Suppressor macrophage (primary cell): ENCODE measurements around the gene MRE11.
"Not testable (repeated sequence)": the region's sequence is repeated elsewhere in the genome, so short reads cannot be mapped to it uniquely, and the experiment has no call there.

Source experiments
- DNase-seq, 4 experiments: peaks; one replicate each; pipeline ENCODE4 v3.0.0-alpha.2; 2020 to 2022

Gene MRE11

GRCh38 chr11:94423507-94423906, 70.1 kb downstream of the MRE11 start:
- no peak for DNase-seq

- DNase-seq, result no peak
These were observed 75.4 kb downstream of the MRE11 start for GRCh38 chr11:94418123-94418765.

GRCh38 chr11:94417386-94417987, 76.2 kb downstream of the MRE11 start:
- DNase-seq, result peak; percentile 18 to 48 (median 35)

GRCh38 chr11:94405062-94405833, 88.4 kb downstream of the MRE11 start:
- no peak for DNase-seq

- DNase-seq, result no peak
These were observed 91.3 kb downstream of the MRE11 start for GRCh38 chr11:94402355-94402754.

GRCh38 chr11:94401773-94402265, 91.8 kb downstream of the MRE11 start:
- DNase-seq, result no peak

GRCh38 chr11:94400839-94401772, 92.5 kb downstream of the MRE11 start, which contains the start of gene GPR83:
GPR83 (minus strand) TSS chr11:94401419; CDS start chr11:94401247, 172 bp downstream.
- DNase-seq, result no peak

- DNase-seq, result no peak
These were observed 93.2 kb downstream of the MRE11 start for GRCh38 chr11:94400457-94400838.

GRCh38 chr11:94400050-94400449, 93.6 kb downstream of the MRE11 start:
- DNase-seq, result no peak

- no peak for DNase-seq
These were observed 95.5 kb downstream of the MRE11 start for GRCh38 chr11:94398101-94398500.

GRCh38 chr11:94396282-94396681, 97.4 kb downstream of the MRE11 start:
- no peak for DNase-seq

- DNase-seq, result not testable (repeated sequence)
These were observed 101.7 kb downstream of the MRE11 start for GRCh38 chr11:94391937-94392336.

GRCh38 chr11:94379613-94380012, 114.0 kb downstream of the MRE11 start:
- DNase-seq, result no peak

- no peak for DNase-seq
These were observed 116.8 kb downstream of the MRE11 start for GRCh38 chr11:94376841-94377240.

- DNase-seq, result not testable (repeated sequence)
These were observed 123.1 kb downstream of the MRE11 start for GRCh38 chr11:94370576-94370975.
